Ramos (cell line): ENCODE results near the gene DIPK1C.

Source experiments
- in situ Hi-C: fragments of 300-500 bp; cut with MboI; formaldehyde crosslinking; loops from one replicate; pipeline ENCODE4 v1.14.3; 2022; ENCODE audit warnings: low sequenced_read_pairs; ENCODE audit not compliant: unreplicated experiment

The DIPK1C gene

DNA sequence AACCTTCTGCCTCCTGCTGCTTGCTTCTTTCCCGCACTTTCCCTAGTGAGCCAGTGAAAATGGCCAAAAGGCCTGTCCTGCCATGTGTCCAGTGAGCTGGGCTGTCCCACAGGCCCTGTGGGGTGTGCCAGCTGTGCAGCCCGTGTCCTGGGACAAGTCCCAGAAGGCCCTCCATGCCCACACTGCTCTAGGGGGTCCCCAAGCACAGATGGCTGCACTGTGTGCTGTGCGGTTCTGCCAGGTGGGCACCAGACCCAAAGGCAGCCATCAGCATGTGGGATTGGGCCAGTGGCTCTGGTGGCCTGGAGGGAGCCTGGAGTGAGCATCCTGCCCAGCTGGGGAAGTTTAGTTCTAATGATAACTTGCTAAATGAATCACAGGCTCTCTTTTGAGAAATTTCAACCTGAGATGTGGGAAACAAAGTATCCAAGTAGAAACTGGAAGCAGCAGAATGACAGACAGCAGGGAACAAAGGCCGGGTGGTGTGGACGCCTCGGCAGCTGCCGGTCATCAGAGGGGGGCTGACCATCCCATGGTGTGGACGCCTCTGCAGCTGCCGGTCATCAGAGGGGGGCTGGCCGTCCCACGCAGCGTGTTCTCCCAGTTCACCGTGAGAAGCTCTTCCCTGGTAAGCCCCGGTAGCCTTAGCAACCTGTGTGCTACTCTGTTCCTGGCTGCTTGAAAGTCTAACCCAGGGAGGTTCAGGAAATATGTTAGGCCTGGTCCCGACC is 29.2 kb upstream of the DIPK1C start:
- in situ Hi-C loops = no loop called here

DNA sequence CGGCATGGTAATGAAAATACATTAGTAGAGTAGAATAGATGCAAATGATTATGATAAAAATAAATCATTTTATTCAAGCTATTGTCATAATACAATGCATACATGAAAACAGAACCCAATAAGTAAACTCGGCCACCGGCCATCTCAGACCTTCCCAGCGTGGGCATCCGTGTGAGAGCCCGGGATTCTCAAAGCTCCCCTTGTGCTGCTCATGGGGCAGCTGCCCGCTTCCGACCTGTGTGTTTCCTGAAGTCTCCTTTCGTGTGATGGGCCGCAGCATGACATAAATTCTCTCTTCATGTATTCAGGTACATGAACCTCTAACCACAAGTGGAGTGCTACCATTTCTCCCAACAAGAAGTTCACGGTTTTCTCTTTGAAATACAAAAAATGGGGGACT is 25.6 kb upstream of the DIPK1C start:
- in situ Hi-C loops = no loop called here

DNA sequence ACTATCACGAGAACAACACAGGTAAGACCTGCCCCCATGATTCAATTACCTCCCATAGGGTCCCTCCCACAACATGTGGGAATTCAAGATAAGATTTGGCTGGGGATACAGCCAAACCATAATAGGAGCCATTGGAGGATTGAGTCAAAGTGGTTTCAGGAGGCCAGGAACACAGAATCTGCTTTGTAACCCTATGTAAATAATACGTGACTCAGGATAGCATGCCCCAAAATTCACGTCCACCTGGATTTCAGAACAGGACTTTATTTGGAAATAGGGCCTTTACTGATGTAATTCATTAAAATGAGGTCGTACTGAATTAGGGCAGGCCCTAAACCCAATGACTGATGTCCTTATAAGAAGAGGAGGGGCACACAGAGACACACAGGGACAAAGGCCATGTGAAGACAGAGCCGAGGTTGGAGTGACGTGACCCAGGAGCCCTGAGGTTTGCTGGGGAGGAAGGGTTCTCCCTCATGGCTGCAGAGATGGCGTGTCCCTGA is 23.1 kb upstream of the DIPK1C start:
- in situ Hi-C loops = no loop called here

DNA sequence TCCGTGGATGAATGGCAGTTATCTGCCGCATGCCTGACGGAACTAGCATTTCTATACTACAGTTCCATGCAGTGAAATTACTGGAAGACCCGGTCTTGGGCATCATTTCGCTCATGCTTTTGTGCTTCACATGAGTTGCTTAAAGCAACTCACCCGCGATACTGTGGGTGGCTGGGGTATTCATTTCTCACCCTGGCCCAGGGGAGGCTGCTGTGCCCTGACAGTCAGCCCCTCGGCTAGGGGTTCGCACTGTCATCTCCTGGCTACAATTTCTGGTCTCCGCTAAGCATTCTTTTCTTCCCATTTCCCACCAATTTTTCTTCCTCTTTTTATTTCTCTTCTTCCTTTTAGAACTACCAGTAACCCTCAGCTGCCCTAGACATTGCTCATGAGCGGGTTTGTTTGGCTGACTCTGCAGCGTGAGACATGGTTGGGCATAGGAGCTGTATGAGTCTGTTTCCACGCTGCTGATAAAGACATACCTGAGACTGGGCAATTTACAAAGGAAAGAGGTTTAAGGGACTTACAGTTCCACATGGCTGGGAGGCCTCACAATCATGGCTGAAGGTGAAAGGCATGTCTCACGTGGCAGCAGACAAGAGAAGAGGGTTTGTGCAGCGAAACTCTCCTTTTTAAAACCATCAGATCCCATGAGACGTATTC is 22.5 kb upstream of the DIPK1C start:
- in situ Hi-C loops = no loop called here

DNA sequence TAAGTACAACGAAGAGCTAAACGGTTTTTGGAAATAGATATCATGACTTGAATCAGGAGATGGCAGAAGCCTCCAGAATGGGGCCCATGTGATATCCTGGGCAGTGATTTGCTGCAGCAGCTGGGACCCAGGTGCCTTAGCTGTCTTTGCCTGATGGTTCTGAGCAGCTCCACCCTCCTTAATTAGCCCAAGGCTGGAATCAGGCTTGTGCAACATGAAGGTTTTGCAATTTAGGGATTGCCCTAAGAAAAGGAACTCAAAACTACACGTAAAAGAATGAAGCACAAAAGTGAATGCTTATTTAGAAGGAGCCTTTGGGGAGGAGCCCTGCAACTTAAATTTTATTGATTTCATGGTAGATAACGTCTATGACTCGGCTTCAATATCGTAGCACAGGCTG is 21.8 kb upstream of the DIPK1C start:
- in situ Hi-C loops = no loop called here

DNA sequence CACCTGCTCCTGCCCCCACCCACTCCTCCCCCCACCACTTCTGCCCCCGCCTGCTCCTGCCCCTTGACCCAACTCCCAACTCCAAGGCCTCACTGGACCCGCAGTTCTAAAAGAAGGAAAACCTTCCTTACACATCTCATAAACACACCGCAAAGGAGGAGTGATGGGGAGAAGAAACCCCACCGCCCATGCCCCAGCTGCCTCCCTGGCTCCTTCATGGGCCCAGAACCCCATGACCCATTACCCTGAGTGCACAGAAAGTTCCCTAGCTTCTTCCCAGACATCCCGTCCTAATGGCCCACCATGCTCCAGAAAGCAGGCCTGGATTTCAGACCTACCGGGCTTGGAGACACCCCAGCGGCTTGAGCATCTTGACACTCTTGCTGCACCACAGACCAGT is 21.2 kb upstream of the DIPK1C start:
- in situ Hi-C loops = no loop called here

DNA sequence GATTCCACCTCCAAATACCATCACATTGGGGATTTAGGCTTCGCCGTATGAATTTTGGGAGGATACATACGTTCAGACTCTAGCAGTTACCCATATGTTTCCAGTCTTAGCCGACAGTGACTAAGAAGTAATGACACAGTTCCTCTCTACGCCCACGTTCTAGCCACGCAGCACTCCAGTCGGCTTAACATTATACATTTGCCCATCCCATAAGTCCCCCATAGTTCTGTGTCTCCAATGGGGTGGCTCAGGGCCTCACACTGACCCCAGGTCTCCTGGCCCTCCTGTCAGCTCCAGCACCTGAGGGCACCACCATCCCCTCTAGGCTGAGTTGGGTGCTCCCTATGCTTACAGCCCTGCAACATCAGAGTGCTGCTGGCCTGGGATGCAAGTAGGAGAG is 20.7 kb upstream of the DIPK1C start:
- in situ Hi-C loops = no loop called here

DNA sequence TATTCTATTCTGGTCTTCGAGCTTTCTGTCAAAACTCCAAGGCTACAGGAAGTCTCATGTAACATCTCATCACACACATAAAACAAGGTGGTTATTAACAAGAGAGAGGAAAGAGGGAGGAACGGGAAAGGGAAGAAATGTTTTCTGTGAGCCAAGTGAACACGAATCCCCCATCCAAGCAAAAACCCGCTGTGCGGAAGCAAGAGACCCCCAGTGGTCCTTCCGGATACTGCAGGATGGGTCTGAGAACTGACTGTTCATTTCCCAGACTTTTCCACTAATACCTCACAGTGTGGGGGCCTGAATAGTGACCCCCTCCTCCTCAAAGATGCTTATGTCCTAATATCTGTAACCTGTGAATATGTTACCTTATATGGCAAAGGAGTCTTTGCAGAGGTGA is 19.0 kb upstream of the DIPK1C start:
- in situ Hi-C loops = no loop called here

DNA sequence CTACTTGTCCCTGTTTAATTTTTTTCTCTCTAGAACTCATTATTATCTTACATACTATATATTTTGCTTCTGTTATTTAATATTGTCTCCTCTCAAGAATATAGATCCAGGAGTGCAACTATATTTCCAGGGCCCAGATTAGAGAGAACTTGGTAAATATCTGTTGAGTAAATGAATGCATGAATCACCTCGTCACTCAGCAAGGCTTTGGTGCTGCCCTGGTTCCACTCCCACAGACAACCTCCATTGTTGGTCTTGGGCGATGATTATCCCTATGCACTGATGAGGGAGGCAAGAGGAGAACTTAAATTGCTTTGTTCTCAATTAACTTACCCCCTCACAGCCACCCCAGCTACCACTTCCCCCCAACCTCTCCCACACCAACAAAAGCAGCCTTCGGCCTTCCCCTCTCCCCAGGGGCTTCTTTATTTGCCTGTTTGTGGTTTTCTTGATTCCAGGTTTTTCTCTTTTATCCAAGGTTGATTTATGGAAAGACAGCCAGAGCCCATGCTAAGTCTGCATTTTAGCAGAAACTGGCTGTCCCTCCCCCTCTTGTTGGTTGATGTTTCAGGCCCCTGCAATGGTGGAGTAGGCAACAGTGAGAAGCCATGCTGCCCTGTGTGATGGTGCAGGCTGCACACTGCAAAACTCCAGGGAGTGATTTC is 17.0 kb upstream of the DIPK1C start:
- in situ Hi-C loops = no loop called here

DNA sequence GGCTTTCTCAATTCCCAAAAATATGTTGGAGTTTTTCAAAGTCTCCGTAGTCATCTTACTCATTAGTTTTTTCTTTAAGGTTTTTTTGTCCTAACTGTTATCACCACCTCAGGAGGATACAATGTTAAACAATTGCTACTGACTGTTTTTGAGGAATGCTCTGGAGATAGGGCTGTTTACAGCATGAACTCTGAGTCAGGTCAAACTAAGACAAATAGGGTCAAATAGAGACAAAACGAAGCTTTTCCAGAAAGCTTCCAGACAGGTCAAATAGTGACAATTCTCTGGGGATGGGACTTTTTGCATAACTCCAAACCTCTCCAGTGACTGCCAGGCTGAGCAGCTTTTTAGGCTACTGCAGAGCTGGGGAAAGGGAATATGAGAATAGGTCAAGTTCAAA is 15.2 kb upstream of the DIPK1C start:
- in situ Hi-C loops = no loop called here

DNA sequence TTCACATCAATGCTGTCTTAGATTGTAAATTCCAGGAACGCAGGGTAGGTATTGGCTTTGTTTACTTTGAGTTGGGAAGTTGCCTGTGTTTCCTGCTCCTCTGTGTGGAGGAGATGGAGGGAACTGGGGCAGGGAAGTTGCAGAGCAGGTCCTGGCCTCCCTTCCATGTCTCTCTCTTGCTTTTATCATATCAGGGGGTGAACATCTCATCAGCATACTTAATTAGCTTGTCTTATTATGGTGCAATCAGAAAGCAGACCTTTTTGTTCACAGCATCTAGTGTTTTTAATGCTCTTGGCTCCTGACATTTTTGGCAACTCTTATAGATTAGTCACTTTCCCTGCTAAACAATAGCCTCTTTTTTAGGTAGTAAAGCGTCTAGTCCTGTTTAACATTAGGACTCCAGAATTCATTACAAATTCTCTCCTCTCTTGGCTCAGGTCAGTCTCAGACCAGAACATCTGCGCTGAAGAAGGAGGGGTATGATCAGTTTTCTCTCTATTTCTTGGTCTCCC is 11.5 kb upstream of the DIPK1C start:
- in situ Hi-C loops = no loop called here

DNA sequence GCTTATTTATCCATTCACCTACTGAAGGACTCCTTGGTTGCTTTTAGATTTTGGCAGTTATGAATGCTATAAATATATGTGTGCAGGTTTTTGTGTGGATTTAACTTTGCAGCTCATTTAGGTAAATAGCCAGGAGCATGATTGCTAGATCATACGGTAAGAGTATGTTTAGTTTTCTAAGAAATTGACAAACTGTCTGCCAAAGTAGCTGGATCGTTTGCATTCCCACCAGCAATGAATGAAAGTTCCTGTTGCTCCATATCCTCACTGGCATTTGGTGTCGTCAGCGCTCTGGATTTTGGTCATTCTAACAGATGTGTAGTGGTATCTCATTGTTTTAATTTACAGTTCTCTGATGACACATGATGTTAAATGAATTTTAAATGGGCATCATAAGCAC is 8.7 kb upstream of the DIPK1C start:
- in situ Hi-C loops = no loop called here

DNA sequence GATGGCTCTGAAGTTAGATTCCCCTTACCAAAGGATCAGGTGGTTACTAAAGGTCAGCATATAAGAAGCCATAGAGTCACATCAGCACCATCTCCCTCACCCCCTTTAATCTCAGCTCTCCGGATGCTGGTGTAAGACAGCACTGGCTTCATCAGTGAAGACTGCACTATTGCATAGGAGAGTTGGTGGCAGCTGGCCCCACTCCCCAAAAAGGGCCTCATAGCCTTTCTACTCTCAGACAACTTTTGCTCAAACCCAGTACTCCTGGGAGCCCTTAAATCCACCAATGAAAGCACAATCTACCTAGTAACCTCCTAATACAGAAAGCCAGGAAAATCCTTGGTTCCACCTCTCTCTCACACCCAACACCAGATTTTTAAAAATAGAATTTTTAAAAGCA is 6.9 kb upstream of the DIPK1C start:
- in situ Hi-C loops = no loop called here

DNA sequence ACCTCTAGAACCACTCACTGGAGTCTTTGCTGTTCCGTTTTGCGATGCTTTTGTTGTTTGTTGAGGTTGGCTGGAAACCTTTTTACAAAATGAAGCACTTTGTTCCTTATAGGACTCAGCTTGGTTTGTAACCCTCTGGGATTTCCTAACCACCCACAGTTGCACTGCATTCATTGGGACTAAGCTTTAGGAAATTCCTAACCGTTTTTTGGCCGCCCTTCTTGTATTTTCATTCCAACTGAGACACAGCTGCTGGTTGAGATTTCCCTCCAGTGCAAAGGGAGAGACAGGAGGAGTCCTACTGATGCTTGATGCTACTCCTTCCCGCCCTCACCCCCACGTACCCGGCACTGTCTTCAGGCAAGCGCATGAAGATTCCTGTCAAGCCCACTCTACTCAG is 6.1 kb upstream of the DIPK1C start:
- in situ Hi-C loops = no loop called here

DNA sequence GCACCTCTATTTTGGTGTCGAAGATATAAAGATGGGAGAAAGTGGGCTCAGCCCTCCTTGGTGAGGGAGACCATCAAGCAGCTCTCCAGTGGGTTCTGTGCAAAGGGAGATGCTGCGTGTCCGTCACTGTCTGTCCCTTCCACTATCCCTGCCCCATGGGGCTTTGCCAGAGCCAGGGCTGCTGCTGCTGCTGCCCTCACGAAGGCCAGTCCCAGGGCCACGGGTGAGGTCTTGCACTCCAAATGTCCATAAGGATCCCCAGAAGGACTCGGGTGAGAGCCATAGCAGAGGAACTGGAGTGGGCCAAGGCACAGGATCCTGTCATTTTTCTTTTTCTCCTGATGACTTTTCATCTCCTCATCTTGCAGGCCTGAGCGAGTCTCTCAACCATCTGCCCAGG is 3.7 kb upstream of the DIPK1C start:
- in situ Hi-C loops = no loop called here

DNA sequence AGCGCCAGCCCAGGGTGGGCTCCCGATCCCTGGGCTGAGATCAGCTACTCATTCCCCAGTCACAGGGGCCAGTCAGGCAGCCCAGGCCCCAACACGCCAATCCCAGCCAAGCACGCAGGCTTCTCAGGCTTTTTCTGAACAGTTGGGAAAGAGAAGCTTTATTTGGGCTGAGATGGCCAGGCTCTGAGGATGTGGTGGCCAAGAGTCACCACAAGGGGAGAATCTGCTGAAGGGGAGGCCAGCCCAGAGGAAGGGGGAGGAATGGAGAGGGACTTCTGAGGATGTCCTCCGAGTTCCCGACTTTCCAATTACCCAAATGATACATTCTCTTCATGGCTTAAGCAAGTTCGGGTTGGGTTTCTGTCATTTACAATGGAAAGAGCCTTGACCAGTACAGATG is 2.8 kb upstream of the DIPK1C start:
- in situ Hi-C loops = no loop called here

DNA sequence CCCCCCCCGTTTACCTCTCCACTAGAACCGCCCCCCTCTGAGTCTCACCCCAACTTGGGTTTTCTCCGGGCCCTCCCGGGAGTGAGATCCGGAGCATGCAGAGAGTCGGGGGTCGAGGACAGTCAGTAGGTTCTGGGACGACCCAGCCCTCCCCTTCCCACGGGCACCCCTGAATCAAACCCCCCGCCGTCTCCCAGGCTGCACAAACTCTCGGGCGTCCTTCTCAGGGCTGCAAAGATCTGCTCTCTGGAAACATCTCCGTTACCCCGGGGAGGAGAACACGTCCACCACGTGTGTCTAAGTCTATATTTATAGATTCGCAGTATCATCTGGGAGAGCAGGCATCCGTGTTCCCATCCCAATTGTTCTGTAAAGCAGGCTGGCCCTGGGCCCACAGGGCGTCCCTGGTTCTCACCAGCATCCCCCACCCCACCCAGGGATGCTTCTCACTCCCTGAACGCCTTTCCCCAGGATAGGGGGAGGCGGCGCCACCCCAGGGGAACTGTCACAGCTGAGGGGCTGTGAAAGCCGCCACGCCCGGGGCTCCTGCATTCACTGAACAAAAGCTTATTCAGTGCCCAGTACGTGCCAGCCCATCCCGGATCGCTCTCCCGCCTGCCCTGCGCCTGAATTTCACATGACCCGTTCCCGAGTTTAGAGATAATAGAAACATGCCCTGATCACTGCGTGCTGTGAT is 765 bp upstream of the DIPK1C start:
- in situ Hi-C loops = no loop called here

DNA sequence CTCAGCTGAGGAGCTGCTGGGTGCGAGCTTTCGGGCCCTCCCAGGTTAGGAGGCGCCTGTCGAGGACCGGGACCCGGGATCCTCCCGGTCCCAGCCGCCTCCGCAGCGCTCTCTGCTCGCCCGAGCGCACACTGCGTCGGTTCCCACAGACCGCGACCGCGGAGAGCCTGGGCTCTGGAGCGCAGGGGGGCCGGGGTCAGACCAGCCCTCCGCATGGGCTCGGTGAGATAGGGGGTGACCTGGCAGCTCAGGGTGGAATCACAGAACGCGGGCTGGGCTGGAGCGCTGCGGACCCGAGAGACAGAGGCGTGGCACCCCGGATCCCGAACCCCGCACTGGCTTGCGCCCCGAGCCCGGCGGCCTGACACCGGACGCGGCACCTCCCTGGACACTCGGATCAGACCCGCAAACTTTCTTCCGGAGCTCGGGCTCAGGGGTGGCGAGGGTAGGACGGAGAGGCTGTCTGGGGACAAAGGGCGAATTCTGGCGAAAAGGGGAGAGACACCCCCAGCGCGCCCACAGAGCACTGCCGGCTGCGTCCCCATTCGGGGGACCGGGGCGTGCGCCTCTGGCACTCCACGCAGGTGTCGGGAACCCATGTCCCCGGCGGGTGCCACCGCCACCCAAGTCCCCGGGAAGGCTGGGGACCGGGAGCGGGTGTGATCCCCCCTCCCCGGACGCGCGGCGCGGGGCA is 612 bp downstream of the DIPK1C start:
- in situ Hi-C loops = no loop called here

DNA sequence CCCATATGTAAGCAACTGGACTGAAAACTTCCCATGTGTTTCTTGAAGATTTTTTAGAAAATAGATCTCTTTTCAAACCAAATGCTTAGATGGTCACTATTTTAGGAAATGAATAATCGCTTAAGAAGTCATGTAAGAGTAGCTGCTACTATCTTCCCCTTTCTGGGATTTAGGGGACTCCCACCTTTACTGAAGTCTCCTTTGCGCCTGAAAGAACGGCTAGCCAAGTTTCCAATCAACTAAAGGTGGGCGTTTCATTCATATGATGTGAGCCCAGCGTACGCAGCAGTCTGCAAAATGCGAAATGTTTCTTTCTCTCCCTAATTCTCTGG is 1.1 kb downstream of the DIPK1C start:
- in situ Hi-C loops = no loop called here

DNA sequence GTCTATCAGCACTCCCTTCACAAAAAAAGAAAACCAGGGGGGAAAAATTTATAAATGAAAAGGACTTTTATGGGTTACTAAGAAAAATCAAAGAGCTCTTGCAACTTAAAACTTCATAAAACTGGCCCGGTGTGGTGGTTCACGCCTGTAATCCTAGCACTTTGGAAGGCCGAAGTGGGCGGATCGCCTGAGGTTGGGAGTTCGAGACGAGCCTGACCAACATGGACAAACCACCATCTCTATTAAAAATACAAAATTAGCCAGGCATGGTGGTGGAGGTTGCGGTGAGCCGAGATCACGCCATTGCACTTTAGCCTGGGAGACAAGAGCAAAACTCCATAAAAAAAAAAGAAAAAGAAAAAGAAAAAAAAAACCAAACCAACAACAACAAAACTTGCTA is 1.7 kb downstream of the DIPK1C start:
- in situ Hi-C loops = no loop called here
